NCI-H1694 treated with DMSO at 0.1 percent for 48 hours (cell line): ENCODE data around the gene DTX3.

Source experiments
- DNase-seq: peaks from one replicate; lab custom pipeline; 2025; lab: John Stamatoyannopoulos, UW

The DTX3 gene

GRCh38 chr12:57620245-57620935 is 15.8 kb downstream of the DTX3 start:
- DNase-seq: no peak

- DNase-seq: no peak
Observed at GRCh38 chr12:57620936-57621496, 16.4 kb downstream of the DTX3 start.

DNA sequence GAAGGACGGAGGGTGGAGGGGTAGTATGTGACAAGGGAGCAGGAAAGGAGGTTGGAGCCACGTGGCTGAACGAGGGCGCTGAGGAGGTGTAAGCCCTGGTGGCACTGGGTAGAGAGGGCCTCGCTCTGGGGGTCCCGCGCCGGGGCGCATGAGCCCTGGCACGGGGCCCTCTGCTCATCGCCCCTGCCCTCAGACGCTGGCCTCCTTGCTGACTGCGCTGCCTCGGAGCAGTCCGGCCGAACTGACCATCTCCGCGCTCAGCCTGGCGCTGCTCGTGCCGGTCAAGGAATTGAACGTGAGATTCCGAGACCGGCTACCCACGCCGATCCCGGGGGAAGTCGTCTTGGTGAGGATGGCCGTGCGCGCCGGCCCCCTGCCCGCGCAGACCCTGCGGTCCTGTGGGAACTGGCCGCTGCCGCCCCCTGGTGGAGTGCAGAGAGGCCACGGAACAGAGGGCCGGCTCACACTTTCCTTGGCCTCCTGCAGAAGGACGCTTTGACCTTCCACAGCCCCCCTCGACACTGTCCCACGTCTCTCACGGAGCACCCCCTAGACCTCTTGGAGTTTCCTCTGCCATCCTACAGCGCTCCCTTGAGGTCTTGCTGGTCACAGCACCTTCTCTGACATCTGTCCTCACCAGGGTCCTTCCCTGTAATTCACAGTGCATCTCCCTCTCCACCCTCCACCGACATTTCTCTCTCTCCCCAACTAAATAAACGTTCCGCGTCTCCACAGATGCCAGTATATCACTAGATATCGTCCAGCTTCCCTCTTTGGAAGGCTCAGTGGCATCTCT is 17.1 kb downstream of the DTX3 start:
- DNase-seq: peak; percentile 20

DNA sequence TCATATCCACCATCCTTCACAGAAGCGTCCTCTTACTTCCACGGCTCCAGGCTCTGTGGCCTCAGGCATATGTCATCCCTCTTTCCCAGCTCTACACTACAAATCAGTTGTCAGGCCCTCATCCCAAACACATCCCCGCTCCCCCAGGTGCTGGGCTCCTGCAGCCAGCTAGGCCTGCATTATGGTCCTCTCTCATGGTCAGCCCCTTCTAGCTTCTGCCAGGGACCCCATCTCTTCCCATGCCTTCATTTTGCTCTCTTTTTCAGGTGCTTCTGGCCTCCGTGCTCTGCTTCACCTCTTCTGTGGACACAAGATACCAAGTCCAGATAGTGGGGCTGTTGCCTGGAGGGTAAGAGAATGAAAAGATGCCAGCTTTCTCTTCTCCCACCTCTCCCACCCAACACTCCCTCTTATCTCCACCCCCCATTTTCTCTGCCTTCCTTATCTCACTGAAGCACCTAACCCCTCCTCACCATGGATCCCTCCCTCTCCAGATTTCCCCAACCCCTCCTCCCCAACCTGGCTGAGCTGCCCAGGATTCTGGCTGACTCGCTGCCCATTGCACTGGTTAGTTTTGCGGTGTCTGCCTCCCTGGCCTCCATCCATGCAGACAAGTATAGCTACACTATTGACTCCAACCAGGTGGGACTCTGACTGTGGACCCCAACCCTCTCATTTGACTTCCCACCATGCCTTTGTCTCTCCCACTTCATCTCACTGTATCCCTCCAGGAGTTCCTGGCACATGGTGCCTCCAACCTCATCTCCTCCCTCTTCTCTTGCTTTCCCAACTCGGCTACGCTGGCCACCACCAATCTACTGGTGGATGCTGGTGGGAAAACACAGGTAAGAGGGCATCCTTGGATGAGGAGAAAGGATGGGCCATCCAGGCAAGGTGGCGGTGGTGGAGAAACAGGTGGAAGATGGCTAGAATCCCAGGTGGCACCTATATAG is 17.9 kb downstream of the DTX3 start:
- DNase-seq: no peak

- DNase-seq: no peak
Observed at GRCh38 chr12:57623385-57623784, 18.8 kb downstream of the DTX3 start.

- DNase-seq: no peak
Observed at GRCh38 chr12:57623811-57624390, 19.3 kb downstream of the DTX3 start.

DNA sequence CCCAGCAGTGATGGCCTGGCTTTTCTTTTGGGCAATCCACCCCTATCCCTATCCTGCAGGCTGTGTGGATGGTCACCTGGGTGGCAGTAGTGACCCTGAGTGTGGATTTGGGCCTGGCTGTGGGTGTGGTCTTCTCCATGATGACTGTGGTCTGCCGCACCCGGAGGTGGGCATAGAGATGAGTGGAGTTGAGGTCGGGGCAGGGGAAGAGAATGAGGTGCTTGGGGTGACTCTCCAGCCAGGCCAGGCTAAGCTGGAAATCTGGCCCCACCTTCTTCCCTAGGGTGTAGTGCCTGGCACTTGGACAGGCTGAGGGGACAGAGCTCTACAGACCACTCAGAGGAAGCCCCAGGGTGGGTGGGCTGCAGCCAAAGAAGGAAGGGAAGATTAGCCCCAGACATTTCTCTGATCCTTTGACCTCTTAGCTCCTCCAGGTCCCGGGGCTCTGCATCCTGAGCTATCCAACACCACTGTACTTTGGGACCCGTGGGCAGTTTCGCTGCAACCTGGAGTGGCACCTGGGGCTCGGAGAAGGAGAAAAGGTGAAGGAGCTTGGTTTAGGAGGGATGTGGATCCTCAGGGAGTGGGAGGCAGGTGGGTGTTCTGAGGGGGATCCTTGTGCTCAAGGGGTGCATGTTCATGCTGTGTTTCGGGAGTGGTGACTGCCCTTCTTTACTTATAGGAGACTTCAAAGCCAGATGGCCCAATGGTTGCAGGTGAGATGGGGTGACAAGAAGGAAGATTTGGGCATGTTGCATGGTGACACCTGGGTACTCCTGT is 20.0 kb downstream of the DTX3 start:
- no peak for DNase-seq

DNA sequence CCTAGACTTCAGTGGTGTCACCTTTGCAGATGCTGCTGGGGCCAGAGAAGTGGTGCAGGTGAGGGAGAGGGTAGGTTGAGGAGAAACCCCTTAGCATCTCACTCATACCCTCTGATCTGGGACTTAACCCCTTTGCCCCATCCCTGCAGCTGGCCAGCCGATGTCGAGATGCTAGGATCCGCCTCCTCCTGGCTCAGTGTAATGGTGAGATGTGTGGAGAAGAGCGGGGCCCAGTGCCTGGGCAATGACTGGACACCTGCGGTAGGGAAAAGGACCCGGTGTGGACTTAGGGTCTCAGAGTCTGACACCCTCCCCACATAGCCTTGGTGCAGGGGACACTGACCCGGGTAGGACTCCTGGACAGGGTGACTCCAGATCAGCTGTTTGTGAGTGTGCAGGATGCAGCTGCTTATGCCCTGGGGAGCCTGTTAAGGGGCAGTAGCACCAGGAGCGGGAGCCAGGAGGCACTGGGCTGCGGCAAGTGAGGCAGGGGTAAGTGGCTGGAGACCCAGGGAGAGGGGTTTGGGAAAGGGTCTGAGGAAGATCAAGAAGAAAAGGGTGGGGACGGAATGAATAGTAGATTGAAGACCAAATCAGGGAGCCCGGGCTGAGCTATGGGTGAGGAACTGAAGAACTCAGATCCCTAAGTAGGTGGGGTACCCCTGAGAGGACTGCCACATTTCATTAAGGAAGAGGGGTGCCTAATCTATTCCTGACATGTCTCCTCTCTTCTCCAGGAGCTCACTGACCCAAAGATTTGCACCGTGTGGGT is 20.8 kb downstream of the DTX3 start:
- DNase-seq: no peak

- DNase-seq: no peak
Observed at GRCh38 chr12:57626111-57626920, 21.7 kb downstream of the DTX3 start.

GRCh38 chr12:57626921-57627445 is 22.4 kb downstream of the DTX3 start:
- no peak for DNase-seq

- DNase-seq: no peak
Observed at GRCh38 chr12:57627501-57628279, 23.1 kb downstream of the DTX3 start.

GRCh38 chr12:57628280-57629191 is 23.9 kb downstream of the DTX3 start:
- DNase-seq: no peak

- DNase-seq: no peak
Observed at GRCh38 chr12:57629897-57630471, 25.4 kb downstream of the DTX3 start.

DNA sequence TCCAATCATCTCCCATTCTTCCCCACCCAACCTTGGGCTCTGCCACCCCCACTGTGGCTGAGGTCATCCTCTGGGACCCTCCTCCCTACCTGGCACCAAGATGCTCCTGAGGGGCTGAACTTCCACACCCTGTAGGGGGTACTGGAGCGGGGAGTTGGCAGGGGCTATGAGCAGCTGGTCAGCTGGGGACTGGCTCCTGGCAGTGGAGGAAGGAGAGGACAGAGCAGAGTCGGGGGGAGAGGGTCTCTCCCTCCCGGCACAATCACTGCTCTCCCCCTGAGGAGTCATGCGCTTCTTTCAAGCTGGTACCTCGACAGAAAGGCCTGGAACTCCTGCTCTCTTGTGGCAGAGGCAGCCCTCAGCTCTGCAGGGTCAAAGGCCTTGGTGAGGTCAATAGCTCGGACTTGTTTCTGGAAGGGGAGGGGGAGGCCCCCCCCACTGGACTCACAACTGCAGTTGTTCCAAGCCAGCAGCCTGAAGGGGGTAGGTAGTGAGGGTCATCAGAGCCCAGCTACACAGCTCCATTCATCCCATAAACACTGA is 26.3 kb downstream of the DTX3 start:
- DNase-seq: no peak

- no peak for DNase-seq
Observed at GRCh38 chr12:57631566-57632072, 27.0 kb downstream of the DTX3 start.
